ENCODE data around the gene WNT3.

The WNT3 gene

DNA sequence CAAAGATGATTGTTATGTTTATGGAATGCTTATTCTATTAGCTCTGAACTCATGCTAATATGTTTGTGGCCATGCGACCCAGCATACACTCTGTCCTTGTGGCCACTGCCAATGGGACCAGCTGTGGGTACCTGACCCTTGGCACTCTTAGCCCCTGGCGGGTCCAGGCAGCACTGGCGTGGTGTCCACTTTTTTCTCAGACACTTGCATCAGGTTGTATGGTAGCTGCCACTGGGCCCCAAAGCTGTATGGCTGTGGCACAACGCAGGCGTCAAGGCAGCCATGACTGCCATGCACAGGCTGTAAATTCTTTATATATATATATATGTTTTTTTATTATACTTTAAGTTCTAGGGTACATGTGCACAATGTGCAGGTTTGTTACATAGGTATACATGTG, 20.7 kb upstream of the WNT3 start:
- DNase-seq (ENCODE audit: extremely low spot score, insufficient read length, low read depth) (no peak), FAIRE-seq (no peak)

DNA sequence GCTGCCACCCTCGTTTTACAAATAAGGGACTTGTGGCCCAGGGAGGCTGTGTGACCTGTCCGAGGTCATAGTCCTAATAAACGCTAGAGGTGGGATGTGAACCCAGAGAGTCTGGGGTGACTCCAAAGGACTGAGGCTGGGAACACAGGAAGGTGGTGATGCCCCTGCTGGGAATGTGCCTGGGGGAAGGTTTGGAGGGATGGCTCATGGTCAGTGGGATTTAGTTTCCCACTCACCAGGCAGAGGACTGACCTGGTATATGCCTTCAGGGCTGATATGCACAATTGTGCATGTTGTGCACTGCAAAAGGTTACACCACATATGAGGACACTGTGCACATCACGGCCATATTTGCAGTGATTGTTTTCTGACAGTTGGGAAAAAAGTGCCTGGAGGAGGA, 19.0 kb upstream of the WNT3 start:
- DNase-seq (ENCODE audit: extremely low spot score, insufficient read length, low read depth): no peak
- no peak for FAIRE-seq

DNA sequence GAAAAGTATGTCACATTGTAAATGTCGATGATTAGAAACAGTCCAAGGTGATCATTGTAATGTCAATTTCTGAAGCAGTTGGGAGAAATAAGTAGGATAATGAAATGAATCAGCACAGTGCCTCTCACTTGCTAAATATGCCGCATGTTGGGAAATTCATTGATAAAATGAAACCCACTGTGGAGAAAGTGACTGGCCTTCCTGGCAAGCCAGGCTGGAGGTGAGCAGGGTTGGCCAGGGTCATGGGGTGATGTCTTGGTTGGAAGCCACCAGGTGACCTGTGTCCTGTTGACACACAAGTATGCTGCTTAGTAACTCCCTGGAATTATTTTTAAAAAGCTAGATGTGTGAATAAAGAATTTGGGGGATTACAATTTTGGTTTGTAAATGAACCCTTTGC, 18.0 kb upstream of the WNT3 start:
- FAIRE-seq (no peak), DNase-seq (ENCODE audit: extremely low spot score, insufficient read length, low read depth) (no peak)

DNA sequence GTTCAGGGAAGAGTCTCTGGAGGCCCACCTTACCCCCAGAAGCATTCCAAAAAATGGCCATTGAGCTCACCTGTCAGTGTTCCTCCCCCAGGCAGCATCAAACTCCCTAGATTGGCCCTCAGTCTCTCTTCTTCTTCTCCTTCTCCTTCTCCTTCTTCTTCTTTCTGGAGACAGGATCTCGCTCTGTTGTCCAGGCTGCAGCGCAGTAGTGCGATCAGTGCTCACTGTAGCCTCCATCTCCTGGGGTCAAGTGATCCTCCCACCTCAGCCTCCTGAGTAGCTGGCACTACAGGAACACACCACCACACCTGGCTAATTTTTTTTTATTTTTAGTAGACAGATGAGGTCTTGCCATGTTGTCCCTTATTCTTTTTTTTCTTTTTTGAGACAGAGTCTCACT, 16.4 kb upstream of the WNT3 start:
- FAIRE-seq: no peak
- DNase-seq (ENCODE audit: extremely low spot score, insufficient read length, low read depth): no peak

DNA sequence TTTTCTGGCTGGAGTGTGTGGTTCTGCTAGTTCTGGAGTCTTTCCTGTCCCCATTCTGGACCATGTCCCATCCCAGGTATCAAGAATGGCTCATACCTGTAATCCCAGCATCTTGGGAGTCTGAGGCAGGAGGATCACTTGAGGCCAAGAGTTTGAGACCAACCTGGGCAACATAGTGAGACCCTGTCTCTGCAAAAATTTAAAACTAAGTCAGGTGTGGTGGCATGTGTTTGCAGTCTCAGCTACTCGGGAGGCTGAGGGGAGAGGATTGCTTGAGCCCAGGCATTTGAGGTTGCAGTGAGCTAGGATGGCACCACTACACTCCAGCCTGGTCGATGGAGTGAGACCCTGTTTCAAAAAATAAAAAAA, 15.3 kb upstream of the WNT3 start:
- DNase-seq (ENCODE audit: extremely low spot score, insufficient read length, low read depth): no peak
- no peak for FAIRE-seq

DNA sequence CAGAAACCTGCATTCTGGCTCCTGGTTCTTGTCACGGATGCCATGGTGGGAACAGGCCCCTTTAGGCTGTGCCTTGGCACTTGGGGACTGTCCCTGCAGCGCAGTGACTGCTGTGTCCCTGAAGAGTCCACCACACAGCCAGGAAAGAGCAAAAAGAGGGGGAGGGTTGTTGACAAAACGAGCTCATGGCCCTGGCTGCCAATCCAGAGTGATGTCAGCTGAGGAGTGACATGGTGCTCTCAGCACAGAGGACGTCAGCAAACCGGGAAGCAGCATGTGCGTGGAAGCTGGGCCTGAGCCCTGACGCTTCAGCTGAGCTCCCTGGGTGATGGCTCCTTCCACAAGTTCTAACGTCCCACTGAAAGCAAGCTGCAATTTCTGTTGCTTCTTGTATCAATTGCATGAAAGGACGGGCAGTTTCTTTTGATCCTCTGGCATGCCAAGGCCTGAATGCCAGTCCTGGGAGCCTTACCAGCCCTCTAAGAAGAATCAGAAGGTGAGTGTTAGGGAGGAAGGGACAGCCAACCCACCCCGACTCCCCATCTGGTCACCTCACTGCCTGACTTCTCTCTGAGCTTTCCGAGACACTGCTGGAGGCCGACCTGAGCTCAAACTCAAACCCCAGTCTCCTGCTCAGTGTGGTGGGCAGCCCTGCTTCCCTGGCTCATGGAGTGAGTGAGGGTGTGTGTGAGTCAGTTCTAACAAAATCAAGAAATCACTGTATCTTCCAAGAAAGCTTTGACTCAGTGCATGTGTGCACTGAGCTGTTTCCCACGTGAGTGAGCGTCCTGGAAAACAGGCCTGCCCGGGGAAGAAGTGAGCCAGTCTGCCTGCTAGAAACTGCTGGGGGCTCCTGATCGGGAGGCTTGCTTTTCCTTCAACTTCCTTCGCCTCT, 14.7 kb upstream of the WNT3 start:
- DNase-seq (ENCODE audit: extremely low spot score, insufficient read length, low read depth): no peak
- FAIRE-seq: no peak

DNA sequence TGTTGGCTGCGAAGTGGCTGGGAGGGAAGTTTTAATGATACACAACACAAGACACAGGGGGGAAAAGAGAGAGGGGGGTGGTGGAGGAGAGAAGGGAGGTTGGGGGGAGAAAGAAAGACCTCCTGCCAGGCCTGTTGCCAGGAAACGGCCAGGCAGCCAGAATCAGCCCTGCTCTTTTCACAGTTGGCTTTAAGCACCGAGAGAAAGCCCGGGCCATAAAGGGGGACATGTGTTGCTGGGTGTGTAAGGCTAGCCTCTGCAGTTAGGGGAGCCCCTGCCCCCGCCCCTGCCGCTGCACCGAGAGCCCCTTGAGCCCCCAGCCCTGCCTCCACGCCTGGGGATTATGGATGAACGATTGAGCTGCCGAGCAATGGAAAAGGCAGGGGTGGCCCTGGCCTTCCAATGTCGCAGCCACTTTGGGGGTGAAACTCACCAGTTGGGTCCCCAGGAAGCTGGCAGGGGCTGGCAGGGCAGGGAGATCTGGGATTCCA, 13.9 kb upstream of the WNT3 start:
- FAIRE-seq (no peak), DNase-seq (ENCODE audit: extremely low spot score, insufficient read length, low read depth) (no peak)

DNA sequence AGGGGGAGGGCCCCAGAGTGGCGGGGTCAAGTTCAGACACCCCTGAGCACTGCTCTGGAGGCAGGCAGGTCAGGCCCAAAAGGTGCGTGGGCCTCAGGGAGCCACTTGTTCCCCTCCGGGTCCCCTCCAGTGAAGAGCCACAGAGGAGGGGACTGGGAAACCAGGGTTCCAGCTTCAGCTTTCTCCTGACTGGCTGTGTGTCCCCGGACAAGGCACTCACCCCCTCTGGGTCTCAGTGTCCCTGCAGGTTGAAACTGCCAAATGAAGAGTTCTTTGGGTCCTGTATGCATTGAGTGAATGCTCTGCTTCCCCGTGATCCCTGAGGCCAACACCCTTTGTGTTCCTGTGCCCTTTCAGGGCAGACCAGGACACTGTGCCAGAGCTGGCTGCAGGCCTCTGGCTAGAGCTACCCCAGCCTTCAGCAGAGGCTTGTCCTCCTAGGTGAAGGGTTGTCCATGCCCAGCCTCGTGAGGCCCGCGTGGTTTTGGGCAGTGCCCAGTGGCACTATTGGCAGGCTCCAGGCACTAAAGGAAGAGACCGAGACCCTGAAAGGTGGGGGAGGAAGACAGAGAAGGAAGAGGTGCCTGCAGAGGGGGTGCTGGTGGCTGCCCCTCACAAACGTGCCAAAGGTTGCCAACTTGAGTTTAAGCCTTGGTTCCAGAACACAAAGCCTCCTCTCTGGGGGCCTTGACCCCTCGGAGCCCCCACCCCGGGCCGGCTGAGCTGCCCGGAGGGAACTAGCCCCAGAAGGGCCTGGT, 13.3 kb upstream of the WNT3 start:
- no peak for FAIRE-seq

DNA sequence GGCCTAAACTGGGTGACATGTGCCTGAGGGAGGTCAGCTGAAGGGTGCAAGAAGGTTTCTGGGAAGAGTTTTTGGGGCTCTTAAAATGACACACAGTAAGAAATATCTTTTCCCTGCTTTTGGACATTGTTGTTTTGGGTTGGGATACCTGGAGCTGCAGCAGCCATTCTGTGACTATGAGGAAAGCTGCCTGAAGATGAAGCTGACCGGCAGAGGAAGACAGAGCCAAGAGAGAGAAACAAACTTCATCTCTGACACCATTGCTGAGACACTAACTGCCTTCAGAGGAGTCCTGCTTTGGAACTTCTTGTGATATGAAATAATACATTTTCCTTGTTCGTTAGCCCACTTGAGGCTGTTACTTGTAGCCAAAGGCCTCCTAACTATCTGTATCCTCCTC, 8.8 kb upstream of the WNT3 start:
- no peak for DNase-seq (ENCODE audit: extremely low spot score, insufficient read length, low read depth)
- FAIRE-seq: no peak

More for the DNA sequence above, 13.3 kb upstream of the WNT3 start:
- no peak for DNase-seq (ENCODE audit: extremely low spot score, insufficient read length, low read depth)

DNA sequence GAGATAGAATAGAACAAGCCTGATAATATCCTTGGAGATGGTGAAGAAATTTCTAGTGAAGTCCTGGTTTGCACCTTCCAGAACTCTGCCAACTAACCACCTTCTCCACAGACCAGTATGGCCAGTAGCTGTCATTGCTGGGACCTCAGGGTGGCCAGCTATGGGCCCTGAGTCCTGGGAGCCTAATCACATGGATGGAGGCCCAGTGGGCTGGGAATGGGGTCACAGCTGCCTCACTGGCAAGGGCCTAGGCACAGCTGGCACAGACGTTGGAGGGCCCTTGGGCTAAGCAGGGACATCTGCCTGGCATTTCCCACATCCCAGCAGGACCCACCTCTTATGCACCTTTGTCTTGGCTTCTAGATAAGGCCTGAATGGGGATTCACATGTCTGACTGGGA, 7.6 kb upstream of the WNT3 start:
- FAIRE-seq: no peak
- no peak for DNase-seq (ENCODE audit: extremely low spot score, insufficient read length, low read depth)

DNA sequence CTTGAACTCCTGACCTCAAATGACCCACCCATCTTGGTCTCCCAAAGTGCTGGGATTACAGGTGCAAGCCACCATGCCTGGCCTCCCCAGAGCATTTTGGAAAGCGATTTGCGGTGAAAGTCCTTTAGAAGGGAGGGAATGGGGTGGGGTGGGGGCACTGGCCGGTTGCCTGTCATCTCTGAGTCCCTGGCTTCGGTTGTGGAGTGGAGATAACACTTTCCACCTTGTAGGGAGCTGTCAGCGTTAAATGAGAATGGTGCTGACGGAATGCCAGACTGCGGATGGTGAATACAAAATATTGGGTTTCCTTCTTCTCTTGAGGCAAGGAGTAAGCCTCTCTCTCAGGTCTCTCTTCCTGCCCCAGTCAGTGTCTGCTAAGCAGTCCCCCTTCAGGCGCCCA, 5.2 kb upstream of the WNT3 start:
- no peak for FAIRE-seq
- no peak for DNase-seq (ENCODE audit: extremely low spot score, insufficient read length, low read depth)

DNA sequence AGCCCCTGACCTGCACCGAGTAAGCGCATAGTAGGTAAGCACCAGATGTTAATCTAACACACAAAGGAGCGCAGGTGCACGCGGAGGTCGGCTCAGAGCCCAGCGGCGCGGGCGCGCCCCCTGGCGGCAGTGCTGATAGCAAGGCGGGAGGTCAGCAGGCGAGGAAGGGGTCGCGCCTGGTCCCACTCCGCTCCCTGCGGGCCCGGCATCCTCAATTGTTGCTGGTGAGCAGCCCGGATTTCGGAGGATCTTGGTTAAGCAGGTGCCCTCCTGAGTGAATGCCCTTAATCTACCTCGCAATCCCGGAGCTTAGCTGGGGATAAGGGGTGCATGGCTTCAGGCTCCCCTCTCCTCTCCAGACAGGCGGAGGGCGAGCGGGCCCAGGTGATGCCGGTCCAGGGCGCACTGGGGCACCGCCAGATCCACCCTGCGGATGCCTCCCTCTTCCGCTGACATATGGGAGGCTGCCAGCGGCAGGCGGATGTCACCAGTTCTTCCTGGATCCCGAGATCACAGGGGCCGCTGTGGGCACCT, 4.0 kb upstream of the WNT3 start:
- DNase-seq (ENCODE audit: extremely low spot score, insufficient read length, low read depth) (no peak), FAIRE-seq (no peak)

DNA sequence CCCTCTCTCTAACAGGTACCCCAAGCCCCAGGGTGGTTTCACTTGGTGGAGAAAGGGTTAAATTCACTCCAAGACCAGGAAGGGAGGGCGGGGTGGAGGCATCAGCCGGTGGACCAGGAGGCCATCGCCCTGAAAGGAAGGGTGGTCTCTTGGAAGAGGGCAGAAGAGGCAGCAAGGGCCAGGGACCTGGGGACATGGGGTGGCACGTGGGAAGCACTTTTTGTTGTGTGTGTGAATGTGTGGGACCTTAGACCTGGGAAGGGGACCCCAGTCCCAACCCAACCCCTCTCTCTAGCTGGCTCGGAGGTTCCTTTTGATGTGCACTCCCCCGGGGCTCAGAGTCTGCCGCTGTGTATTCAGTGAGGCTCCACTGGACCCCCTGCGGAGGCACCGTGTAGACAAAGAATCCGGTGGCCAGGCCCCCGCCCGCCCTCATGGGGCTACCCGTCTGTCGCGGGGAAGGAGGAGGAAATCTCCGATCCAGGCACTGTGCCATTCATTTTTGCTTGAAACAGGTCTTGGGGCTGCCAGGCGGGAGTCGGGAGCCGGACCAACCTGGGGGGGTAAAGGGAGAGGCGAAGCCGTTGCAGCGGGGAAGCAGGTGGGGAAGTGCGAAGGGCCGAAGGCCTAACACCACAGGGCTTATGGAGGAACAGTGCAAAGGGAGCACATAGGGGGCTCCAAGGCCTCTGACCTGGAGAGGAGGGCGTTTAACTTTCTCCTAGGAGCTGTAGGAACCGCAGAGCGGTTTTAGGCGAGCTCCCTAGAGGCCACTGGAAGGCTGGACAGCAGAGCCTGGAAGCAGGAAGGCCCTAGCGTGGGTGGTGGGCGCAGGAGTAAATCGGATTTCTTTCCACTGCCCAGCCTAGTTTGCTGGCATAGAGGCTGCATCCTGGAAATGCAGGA, 3.2 kb upstream of the WNT3 start:
- no peak for FAIRE-seq

DNA sequence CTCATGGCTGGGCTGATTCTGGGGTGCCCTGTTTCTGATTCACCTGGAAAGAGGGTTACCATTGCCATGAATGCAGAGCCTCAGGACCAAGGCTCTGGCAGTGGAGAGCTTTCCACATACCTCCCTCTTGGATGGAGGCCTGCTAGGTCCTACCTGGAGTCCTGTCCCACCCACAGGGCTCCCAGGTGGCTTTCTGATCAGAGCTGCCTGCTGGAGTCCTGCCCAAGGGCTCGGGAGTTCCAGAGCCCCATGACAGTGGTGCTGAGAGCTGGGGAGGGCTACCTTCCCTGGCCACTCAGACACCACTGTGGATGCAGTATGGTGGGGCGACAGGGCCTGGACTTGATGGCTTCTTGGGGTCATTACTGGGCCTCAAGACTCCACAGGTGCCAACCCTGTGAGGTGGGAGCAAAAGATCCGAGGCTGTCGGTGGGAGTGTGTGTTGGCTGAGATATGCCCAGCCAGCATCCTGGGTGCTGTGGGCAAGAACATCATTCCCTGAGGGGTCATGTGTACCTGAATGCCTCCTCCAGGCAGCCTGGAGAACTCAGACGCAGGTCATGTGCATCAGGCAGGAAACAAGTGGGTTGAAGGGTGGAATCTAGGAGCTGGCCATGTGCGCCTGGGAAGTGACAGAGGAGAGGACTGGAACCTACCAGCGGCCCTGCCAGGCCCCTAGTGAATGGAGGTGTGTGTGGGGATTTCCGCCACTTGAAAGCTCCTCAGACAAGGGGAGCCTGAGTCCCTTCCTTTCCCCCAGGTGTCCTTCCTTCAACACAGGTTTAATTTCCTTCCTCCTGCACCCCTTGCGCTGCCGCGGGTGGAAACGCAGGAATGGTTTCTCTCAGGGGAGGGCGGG, 2.3 kb upstream of the WNT3 start:
- no peak for FAIRE-seq
- no peak for DNase-seq (ENCODE audit: extremely low spot score, insufficient read length, low read depth)

More for the DNA sequence above, 3.2 kb upstream of the WNT3 start:
- DNase-seq (ENCODE audit: extremely low spot score, insufficient read length, low read depth): no peak

DNA sequence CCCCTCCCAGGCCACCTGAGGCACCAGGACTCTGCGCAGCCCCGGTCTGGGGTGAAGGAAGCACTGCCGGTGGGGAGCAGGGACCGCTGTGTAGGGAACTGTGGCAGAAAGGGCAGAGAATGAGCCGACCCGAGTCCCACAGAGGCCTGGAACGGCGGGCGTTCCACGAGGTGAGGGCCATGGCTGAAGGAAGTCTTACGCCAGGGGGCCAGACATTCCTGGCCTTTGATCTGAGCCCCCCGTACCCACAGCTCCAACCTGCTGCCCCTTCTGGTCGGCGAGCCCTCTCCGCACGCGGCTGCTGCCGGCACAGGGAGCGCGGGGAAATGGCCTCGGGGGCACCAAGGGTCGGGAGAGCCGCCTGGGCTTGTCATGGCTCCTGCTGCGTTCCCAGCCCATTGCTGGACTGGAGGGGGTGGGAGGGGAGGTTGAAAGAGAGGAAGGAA, 1.4 kb upstream of the WNT3 start:
- FAIRE-seq: no peak
- no peak for DNase-seq (ENCODE audit: extremely low spot score, insufficient read length, low read depth)

DNA sequence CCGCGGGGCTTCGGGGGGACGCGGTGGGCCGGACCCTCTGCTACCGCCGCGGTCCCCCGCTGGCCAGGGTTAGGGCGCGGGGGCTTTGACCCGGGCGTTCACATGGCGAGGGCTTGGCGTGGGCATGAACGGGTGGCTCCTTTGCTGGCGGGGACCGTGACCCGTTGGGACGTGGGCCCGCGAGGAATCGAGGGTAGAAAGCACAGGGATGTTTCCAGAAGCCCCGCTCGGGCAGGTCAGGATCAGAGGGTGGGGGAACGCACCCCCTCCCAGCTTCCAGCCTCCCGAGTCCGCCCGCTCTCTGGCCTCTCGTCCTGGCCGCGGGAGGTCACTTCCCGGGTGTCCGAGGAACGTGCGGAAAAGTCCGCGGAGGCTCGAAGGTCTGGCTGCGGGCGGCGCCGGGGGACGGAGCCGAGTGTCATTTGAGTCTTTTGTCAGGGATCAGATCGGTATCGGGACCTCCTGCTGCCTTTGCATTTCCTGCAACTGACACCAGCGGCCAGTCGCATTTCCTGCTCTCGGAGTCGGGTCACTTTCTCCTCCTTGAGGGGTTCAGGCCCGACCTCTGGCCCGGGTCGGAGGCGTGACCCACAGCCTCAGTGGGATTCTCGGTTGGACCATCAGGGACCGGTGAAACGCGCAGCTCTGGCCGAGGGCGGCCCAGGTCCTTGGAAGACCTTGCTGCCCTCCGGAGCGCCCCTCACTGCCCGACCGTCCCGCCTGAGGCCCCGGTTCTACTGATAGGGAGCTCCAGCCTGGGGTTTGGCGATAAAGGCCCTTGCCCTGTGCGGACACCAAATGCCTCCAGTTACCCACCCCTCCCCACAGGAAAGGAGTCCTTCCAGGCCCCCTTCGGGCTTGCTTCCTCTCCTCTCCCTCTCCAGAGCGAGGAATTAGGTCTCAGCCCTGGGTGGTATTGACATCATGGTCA, 702 bp upstream of the WNT3 start:
- no peak for DNase-seq (ENCODE audit: extremely low spot score, insufficient read length, low read depth)
- no peak for FAIRE-seq

DNA sequence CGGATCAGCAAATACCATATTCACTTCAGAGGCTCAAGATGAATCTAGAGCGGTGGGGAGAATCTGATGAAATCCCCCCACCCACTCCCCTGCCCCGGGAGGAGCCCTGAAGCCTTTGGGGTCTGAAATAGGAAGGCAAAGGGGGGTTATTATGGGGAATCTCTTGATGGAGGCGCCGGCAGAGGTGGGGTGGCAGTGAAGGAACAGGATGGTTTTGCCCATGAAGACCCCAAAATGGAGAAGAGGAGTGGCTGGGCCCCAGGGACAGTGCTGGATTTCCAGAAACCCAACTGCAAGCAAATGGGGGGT, 637 bp downstream of the WNT3 start:
- no peak for FAIRE-seq
- DNase-seq (ENCODE audit: extremely low spot score, insufficient read length, low read depth): no peak

DNA sequence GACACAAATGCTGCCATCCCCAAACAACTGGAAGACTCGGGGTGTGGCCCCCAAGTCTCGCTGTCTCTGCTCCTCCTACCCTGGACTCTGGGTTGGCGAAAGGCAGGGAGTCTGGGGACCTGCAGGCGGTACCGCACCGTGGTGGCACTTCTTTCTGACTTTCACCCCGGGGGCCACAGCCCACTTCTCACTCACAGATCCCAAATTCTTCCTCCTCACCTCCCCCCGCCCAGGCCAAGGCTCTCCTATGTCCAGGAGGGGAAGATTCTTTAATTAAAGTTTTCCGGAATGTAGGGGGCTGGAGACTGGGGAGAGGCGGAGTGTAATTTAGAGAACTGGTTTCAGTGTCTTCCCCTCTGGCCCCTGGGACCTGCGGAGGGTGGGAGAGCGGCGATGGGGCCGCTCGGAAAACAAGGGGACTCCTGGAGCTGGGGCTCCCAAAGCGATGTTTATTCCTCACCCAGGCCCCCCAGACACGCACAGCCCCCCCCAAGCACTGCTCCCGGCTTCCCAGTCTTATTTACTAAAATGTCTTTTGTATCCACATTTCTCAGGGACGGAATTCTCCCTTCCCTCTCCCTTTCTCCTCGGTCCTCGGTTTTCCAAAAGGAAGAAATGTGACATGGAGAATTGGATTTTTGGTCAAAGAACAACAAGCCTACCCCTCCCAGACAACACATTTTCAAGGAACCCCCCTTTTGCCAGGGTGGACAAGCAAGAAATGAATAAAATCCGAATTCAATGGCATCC, 1.2 kb downstream of the WNT3 start:
- DNase-seq (ENCODE audit: extremely low spot score, insufficient read length, low read depth): no peak
- FAIRE-seq: no peak

Measured in GM18507 (cell line).